SK-N-SH (cell line): ENCODE measurements around the gene APELA.
"Not testable (repeated sequence)": the region's sequence is repeated elsewhere in the genome, so short reads cannot be mapped to it uniquely, and the experiment has no call there.

Experiments
- EP300 ChIP-seq, 2 experiments: IDR thresholded peaks; 2 replicates each; pipeline versions ENCODE4 v1.4.0 to v1.6.1; 2012; ENCODE audit warnings: borderline replicate concordance in 1 of 2, low read depth in 1 of 2, low read length in 1 of 2
- RFX5 ChIP-seq: IDR thresholded peaks from 2 replicates; pipeline ENCODE4 v1.6.1; 2012; ENCODE audit warnings: mild to moderate bottlenecking, improper control_type of control experiment, low read length
- TEAD4 ChIP-seq: IDR thresholded peaks from 2 replicates; pipeline ENCODE4 v1.4.0; 2012; ENCODE audit warnings: mild to moderate bottlenecking, borderline replicate concordance; ENCODE audit not compliant: insufficient read depth
- TF ChIP-seq, protein P1 (sequence below): fragments of 200-600 bp; sonication (generic); IDR thresholded peaks from 2 replicates; pipeline ENCODE4 v1.6.1; 2017; ENCODE audit warnings: antibody characterized with exemption, mild to moderate bottlenecking, moderate library complexity
- TF ChIP-seq, protein P2 (sequence below): IDR thresholded peaks from 2 replicates; pipeline ENCODE4 v1.6.1; 2012; ENCODE audit warnings: mild to moderate bottlenecking, low read depth, low read length, moderate library complexity

DNA sequence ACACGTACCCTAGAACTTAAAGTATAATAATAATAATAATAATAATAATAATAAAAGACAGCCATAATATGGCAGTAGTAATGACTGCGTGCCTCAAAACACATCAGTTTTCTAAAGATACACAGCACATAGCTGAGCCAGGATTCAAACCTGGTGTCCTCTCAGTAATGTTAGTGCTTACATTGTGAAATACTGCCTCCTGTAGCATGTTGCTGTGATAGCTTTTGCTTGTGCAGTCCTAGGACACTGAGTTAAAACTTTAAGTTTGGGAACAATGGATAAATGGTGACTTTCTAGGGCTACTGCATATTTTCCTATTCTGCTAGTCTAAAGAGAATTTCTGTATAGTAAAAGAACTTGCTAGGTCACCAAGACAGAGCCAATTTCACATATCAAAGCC lies 36.5 kb downstream of the APELA start:
- TF ChIP-seq, protein P1, sequence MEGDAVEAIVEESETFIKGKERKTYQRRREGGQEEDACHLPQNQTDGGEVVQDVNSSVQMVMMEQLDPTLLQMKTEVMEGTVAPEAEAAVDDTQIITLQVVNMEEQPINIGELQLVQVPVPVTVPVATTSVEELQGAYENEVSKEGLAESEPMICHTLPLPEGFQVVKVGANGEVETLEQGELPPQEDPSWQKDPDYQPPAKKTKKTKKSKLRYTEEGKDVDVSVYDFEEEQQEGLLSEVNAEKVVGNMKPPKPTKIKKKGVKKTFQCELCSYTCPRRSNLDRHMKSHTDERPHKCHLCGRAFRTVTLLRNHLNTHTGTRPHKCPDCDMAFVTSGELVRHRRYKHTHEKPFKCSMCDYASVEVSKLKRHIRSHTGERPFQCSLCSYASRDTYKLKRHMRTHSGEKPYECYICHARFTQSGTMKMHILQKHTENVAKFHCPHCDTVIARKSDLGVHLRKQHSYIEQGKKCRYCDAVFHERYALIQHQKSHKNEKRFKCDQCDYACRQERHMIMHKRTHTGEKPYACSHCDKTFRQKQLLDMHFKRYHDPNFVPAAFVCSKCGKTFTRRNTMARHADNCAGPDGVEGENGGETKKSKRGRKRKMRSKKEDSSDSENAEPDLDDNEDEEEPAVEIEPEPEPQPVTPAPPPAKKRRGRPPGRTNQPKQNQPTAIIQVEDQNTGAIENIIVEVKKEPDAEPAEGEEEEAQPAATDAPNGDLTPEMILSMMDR, result not testable (repeated sequence)
- TF ChIP-seq TEAD4; RFX5; EP300 (IDR thresholded peaks at IDR 0.05; ENCODE audit: borderline replicate concordance in 1 of 2, low read depth in 1 of 2, low read length in 1 of 2): not testable (repeated sequence)
- TF ChIP-seq, protein P2, sequence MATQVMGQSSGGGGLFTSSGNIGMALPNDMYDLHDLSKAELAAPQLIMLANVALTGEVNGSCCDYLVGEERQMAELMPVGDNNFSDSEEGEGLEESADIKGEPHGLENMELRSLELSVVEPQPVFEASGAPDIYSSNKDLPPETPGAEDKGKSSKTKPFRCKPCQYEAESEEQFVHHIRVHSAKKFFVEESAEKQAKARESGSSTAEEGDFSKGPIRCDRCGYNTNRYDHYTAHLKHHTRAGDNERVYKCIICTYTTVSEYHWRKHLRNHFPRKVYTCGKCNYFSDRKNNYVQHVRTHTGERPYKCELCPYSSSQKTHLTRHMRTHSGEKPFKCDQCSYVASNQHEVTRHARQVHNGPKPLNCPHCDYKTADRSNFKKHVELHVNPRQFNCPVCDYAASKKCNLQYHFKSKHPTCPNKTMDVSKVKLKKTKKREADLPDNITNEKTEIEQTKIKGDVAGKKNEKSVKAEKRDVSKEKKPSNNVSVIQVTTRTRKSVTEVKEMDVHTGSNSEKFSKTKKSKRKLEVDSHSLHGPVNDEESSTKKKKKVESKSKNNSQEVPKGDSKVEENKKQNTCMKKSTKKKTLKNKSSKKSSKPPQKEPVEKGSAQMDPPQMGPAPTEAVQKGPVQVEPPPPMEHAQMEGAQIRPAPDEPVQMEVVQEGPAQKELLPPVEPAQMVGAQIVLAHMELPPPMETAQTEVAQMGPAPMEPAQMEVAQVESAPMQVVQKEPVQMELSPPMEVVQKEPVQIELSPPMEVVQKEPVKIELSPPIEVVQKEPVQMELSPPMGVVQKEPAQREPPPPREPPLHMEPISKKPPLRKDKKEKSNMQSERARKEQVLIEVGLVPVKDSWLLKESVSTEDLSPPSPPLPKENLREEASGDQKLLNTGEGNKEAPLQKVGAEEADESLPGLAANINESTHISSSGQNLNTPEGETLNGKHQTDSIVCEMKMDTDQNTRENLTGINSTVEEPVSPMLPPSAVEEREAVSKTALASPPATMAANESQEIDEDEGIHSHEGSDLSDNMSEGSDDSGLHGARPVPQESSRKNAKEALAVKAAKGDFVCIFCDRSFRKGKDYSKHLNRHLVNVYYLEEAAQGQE, result not testable (repeated sequence)
